Panc1 (cell line): ENCODE data around the gene WSCD2. TPM values are rescaled to one million over a fixed set of nuclear protein-coding genes. Genes with fewer than 3 reads are reported as not detected.

Source experiments
- ATAC-seq: fragments of 200-7000 bp; cut with Tn5 transposase; 2 replicates; pipeline ENCODE4 v1.9.1; 2020; ENCODE audit warnings: mild to moderate bottlenecking, moderate library complexity
- BruUV-seq: library from RNA; stranded (reverse); fragments of 400-500 nt; replicated peaks from 2 replicates; lab custom pipeline; 2021; lab: Mats Ljungman, UMichigan
- CTCF ChIA-PET: fragments of 300-600 bp; sonication (Branson Sonifier 250); formaldehyde crosslinking; loops from one replicate; lab custom pipeline; 2022; ENCODE audit warnings: antibody characterized with exemption; lab: Charles Lee
- POLR2A ChIA-PET: fragments of 300-600 bp; sonication (Branson Sonifier 250); formaldehyde crosslinking; loops from one replicate; lab custom pipeline; 2022; ENCODE audit warnings: antibody characterized with exemption; lab: Charles Lee
- DNase-seq: peaks from one replicate; pipeline ENCODE4 v3.0.0-alpha.2; 2010; ENCODE audit warnings: low read depth, low spot score
- H3K27ac ChIP-seq: 2 replicates; pipeline ENCODE4 v1.5.1; 2011; ENCODE audit warnings: mild to moderate bottlenecking, low read length, inconsistent platforms
- H3K27me3 ChIP-seq: fragments of 200-500 bp; sonication (Bioruptor generic); 2 replicates; pipeline ENCODE4 v1.6.0; 2014; ENCODE audit warnings: low read length, inconsistent platforms; ENCODE audit not compliant: control insufficient read depth, insufficient read depth
- H3K36me3 ChIP-seq: fragments of 200-500 bp; sonication (Bioruptor generic); 2 replicates; pipeline ENCODE4 v1.5.1; 2014; ENCODE audit warnings: inconsistent platforms, mild to moderate bottlenecking, low read length, moderate library complexity; ENCODE audit not compliant: control insufficient read depth, insufficient read depth
- H3K4me1 ChIP-seq: 2 replicates; pipeline ENCODE4 v1.5.1; 2011; ENCODE audit warnings: inconsistent platforms, mild to moderate bottlenecking, low read length, moderate library complexity; ENCODE audit not compliant: control insufficient read depth, insufficient read depth
- H3K4me3 ChIP-seq, 2 experiments: 2 replicates each; pipeline ENCODE4 v1.5.1; 2011 to 2012; ENCODE audit warnings: low read depth in 2 of 2, low read length in 2 of 2, mild to moderate bottlenecking in 2 of 2, inconsistent platforms in 1 of 2, moderate library complexity in 1 of 2
- H3K9me3 ChIP-seq: fragments of 200-500 bp; sonication (Bioruptor generic); 2 replicates; pipeline ENCODE4 v1.5.1; 2014; ENCODE audit warnings: low read depth, mild to moderate bottlenecking, inconsistent platforms, low read length, moderate library complexity; ENCODE audit not compliant: control insufficient read depth, insufficient read depth
- POLR2AphosphoS5 ChIP-seq: IDR thresholded peaks from 2 replicates; pipeline ENCODE4 v1.6.1; 2012; ENCODE audit warnings: mild to moderate bottlenecking, low read depth, low read length, moderate library complexity
- SIN3A ChIP-seq: IDR thresholded peaks from 2 replicates; pipeline ENCODE4 v1.6.1; 2012; ENCODE audit warnings: low read depth, mild to moderate bottlenecking, low read length, moderate library complexity, borderline replicate concordance; ENCODE audit not compliant: insufficient read depth
- TCF7L2 ChIP-seq: IDR thresholded peaks from 2 replicates; pipeline ENCODE4 v1.6.1; 2011; ENCODE audit warnings: mild to moderate bottlenecking, low read depth, low read length, inconsistent platforms
- in situ Hi-C: cut with HindIII; loops from 2 replicates; pipeline ENCODE4 v1.10.0; 2016; ENCODE audit warnings: low sequenced_read_pairs, low pct_unique_long_range_greater_than_20kb
- intact Hi-C: fragments of 100-400 bp; cut with micrococcal nuclease; formaldehyde crosslinking; loops from one replicate; pipeline ENCODE4 v1.10.0; 2022; ENCODE audit not compliant: unreplicated experiment
- total RNA-seq: library from RNA; stranded (reverse); gene quantifications from one replicate; pipeline ENCODE4 v1.2.1, GENCODE V29; 2021; ENCODE audit not compliant: unreplicated experiment
- TF ChIP-seq, protein P1 (sequence below), 2 experiments: IDR thresholded peaks; 2 replicates each; pipeline ENCODE4 v1.6.1; 2011 to 2012; ENCODE audit warnings: low read depth in 2 of 2, control low read depth in 1 of 2, low read length in 1 of 2, mild to moderate bottlenecking in 1 of 2, moderate library complexity in 1 of 2; ENCODE audit not compliant: insufficient read depth in 1 of 2
- TF ChIP-seq, protein P2 (sequence below): fragments of 450-650 bp; IDR thresholded peaks from 2 replicates; pipeline ENCODE4 v1.5.1; 2017; ENCODE audit warnings: mild to moderate bottlenecking

The WSCD2 gene
- total RNA-seq, 1 experiment from 2014 or later, result 0.64 TPM

DNA sequence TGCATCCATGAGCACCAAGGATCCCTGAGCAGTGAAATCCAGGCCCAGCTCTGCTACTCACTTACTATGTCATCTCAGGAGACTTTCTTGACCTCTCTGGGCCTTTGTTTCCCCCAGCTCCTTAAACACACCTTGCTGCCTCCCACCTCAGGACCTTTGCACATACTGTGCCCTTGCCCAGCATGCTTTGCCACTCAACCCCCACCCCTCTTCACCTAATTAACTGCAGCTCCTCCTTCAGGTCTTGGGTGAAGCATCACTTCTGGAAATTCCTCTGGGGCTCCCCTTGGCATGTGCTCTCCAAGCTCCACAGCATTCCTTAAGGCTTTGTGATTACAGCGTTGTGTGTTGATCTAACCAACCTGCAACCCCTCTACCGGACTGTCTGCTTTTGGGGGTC, 15.9 kb downstream of the WSCD2 start:
- Histone ChIP-seq H3K27me3 (no peaks in the 10 kb centered on the region; the same call in 1 of the 2 replicates), H3K9me3 (no peaks in the 10 kb centered on the region), H3K4me3 (no peak overlapping the region), H3K4me1 (no peaks in the 10 kb centered on the region), H3K27ac (no peak overlapping the region), H3K36me3 (no peaks in the 10 kb centered on the region)
- BruUV-seq, result no TSS peak
- ChIA-PET POLR2A (no interaction called here), CTCF (interaction anchor here (0.7 kb wide), 1 partner anchor 368 kb away, joined by 4 read pairs; no protein-coding TSS in a partner anchor)
- intact Hi-C loops, result no loop called here
- DNase-seq, result no peak
- TF ChIP-seq, protein P1, sequence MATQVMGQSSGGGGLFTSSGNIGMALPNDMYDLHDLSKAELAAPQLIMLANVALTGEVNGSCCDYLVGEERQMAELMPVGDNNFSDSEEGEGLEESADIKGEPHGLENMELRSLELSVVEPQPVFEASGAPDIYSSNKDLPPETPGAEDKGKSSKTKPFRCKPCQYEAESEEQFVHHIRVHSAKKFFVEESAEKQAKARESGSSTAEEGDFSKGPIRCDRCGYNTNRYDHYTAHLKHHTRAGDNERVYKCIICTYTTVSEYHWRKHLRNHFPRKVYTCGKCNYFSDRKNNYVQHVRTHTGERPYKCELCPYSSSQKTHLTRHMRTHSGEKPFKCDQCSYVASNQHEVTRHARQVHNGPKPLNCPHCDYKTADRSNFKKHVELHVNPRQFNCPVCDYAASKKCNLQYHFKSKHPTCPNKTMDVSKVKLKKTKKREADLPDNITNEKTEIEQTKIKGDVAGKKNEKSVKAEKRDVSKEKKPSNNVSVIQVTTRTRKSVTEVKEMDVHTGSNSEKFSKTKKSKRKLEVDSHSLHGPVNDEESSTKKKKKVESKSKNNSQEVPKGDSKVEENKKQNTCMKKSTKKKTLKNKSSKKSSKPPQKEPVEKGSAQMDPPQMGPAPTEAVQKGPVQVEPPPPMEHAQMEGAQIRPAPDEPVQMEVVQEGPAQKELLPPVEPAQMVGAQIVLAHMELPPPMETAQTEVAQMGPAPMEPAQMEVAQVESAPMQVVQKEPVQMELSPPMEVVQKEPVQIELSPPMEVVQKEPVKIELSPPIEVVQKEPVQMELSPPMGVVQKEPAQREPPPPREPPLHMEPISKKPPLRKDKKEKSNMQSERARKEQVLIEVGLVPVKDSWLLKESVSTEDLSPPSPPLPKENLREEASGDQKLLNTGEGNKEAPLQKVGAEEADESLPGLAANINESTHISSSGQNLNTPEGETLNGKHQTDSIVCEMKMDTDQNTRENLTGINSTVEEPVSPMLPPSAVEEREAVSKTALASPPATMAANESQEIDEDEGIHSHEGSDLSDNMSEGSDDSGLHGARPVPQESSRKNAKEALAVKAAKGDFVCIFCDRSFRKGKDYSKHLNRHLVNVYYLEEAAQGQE (IDR thresholded peaks at IDR 0.05; ENCODE audit: insufficient read depth in 1 of 2, low read depth in 2 of 2, low read length in 1 of 2), result no peak
- TF ChIP-seq, protein P2, sequence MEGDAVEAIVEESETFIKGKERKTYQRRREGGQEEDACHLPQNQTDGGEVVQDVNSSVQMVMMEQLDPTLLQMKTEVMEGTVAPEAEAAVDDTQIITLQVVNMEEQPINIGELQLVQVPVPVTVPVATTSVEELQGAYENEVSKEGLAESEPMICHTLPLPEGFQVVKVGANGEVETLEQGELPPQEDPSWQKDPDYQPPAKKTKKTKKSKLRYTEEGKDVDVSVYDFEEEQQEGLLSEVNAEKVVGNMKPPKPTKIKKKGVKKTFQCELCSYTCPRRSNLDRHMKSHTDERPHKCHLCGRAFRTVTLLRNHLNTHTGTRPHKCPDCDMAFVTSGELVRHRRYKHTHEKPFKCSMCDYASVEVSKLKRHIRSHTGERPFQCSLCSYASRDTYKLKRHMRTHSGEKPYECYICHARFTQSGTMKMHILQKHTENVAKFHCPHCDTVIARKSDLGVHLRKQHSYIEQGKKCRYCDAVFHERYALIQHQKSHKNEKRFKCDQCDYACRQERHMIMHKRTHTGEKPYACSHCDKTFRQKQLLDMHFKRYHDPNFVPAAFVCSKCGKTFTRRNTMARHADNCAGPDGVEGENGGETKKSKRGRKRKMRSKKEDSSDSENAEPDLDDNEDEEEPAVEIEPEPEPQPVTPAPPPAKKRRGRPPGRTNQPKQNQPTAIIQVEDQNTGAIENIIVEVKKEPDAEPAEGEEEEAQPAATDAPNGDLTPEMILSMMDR, result no peak
- TF ChIP-seq TCF7L2 (no peak), POLR2AphosphoS5 (no peak), SIN3A (no peak)
- ATAC-seq, result no peak
- in situ Hi-C loops, result no loop called here

DNA sequence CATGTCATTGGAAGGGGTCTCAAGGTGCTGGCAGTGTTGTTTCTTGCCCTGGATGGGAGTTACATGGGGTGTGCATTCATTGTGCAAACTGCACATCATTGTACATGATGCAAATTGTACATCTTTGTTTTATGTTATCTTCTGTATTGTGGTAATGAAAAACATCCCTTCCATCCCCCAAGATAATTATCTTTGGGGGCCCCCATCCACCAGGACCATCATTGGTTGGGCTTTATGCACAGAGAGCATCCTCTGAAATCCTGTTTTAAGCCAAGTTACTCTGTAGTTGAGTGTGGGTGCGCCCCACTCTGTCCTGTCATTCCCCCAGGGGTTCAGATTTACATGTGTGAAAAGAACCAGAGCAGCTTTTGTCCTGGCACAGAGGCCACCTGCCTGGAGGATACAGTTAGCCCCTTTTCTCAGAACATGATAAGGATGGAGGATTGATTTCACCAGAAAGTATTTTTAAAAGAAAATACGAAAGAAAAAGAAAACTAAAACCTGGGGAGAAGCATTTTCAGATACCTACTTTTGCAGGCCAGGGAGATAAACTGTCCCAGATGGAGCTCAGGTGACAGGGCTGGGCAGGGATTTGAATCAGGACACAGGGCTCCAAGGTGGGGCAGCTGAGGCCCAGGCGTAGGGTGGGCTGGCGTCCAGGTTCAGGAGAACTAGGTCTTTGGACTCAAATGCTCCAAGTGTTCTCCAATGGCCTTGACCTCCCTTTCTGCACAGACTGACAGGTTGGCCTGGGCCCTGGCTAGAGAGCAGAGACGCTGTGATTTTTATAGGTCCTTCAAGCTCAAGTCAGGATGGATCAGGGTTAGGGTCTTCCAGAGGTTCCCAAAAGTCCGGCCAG, 17.2 kb downstream of the WSCD2 start:
- DNase-seq (no peak), ATAC-seq (no peak)
- no peak overlapping the region for H3K4me3 ChIP-seq
- no TSS peak for BruUV-seq
- intact Hi-C loops, result no loop called here
- H3K9me3 ChIP-seq, result no peaks in the 10 kb centered on the region
- no peak overlapping the region for H3K27ac ChIP-seq
- ChIA-PET CTCF (no interaction called here), POLR2A (interaction anchor here (0.6 kb wide), 1 partner anchor 17 kb away, joined by 5 read pairs; the partner anchor contains the start of gene WSCD2)
- no peaks in the 10 kb centered on the region for H3K36me3 ChIP-seq
- in situ Hi-C loops, result no loop called here
- H3K27me3 ChIP-seq, result no peaks in the 10 kb centered on the region; the same call in 1 of the 2 replicates
- no peaks in the 10 kb centered on the region for H3K4me1 ChIP-seq
- no peak for TF ChIP-seq POLR2AphosphoS5
- TF ChIP-seq, protein P2, result no peak
- no peak for TF ChIP-seq SIN3A
- TF ChIP-seq, protein P1 (IDR thresholded peaks at IDR 0.05; ENCODE audit: insufficient read depth in 1 of 2, low read depth in 2 of 2, low read length in 1 of 2), result no peak
- TF ChIP-seq TCF7L2, result no peak
